Adrenal gland (tissue), 12 donors: ENCODE measurements around the gene HEPACAM. TPM values are rescaled to one million over a fixed set of nuclear protein-coding genes. Genes with fewer than 3 reads are reported as not detected.

ENCODE experiments used
- DNase-seq, 7 donors: peaks; one replicate each; pipeline ENCODE4 v3.0.0-alpha.2; 2019 to 2020
- H3K27ac ChIP-seq, 5 donors: fragments of 200-600 bp; sonication (generic) in 4 of 5; 1 replicate in 3 of 5; 2 replicates in 2 of 5; pipeline versions ENCODE4 v1.5.1 to v1.8.0; 2016 to 2020; ENCODE audit warnings: mild to moderate bottlenecking in 1 of 5
- H3K27me3 ChIP-seq: fragments of 200-600 bp; 2 replicates; pipeline ENCODE4 v1.8.0; 2021
- H3K36me3 ChIP-seq, 2 donors: fragments of 200-600 bp; replicated peaks in 1 of 2; 1 replicate in 1 of 2; 2 replicates in 1 of 2; pipeline versions ENCODE4 v1.5.1 to v1.8.0; 2018 to 2022
- H3K4me1 ChIP-seq, 2 donors: fragments of 200-600 bp; replicated peaks in 1 of 2; 1 replicate in 1 of 2; 2 replicates in 1 of 2; pipeline versions ENCODE4 v1.5.1 to v1.8.0; 2018 to 2021
- H3K4me3 ChIP-seq, 4 donors: fragments of 200-600 bp; sonication (generic) in 3 of 4; one replicate each; pipeline ENCODE4 v1.5.1; 2016 to 2018
- H3K9me3 ChIP-seq, 3 donors: fragments of 200-600 bp; sonication (generic) in 1 of 3; replicated peaks in 1 of 3; 1 replicate in 2 of 3; 2 replicates in 1 of 3; pipeline versions ENCODE4 v1.5.1 to v1.8.0; 2016 to 2021
- CTCF ChIP-seq, 6 experiments: fragments of 450-650 bp in 4 of 6; fragments of 200-600 bp in 2 of 6; sonication (generic) in 1 of 6; IDR thresholded peaks; 1 replicate in 5 of 6; 2 replicates in 1 of 6; pipeline versions ENCODE4 v1.5.1 to v1.8.0; 2016 to 2021; ENCODE audit warnings: antibody characterized with exemption in 6 of 6, mild to moderate bottlenecking in 2 of 6, moderate library complexity in 1 of 6
- POLR2A ChIP-seq, 2 donors: fragments of 450-650 bp; IDR thresholded peaks; one replicate each; pipeline ENCODE4 v1.6.1; 2017; ENCODE audit warnings: antibody characterized with exemption in 2 of 2, mild to moderate bottlenecking in 2 of 2, moderate library complexity in 1 of 2
- WGBS, 4 donors: extraction: QIAGEN DNeasy Blood & Tissue Kit in 2 of 4; methylation state at CpG; one replicate each; pipeline versions ENCODE4 v1.1.5 to v1.1.7; 2013 to 2017; 5-methylcytosine and 5-hydroxymethylcytosine counted together
- intact Hi-C, 2 donors: fragments of 100-400 bp; cut with DNase I; formaldehyde crosslinking; loops; one replicate each; pipeline versions ENCODE4 v1.14.1 to v1.15.0; 2022 to 2023
- polyA plus RNA-seq, 3 donors: library from polyadenylated mRNA; stranded (reverse); fragments of 200-250 nt in 2 of 3; fragments of 350-450 nt in 1 of 3; fragmentation: Illumina TruSeq in 1 of 3; extraction: RNeasy Lipid Tissue Mini Kit (QIAGEN cat#74804) in 1 of 3; gene quantifications; one replicate each; pipeline ENCODE4 v1.2.3, GENCODE V29; 2013 to 2014
- total RNA-seq, 9 donors: library from RNA; depleted of rRNA in 4 of 9; stranded (reverse); fragments of >200 nt in 4 of 9; fragments of 120-200 nt in 1 of 9; fragmentation: NEBNext Ultra II Directional in 1 of 9; extraction: Animal tissue kit (Norgen Biotek cat#: 25700) in 1 of 9; gene quantifications; one replicate each; pipeline versions ENCODE4 v1.1.0 to v1.2.4, GENCODE V29; 2013 to 2023
- donor health status: healthy with polysubstance abuse.
- donor health status: Bipolar disorder and iron deficiency.
- donor health status: DM: yes; HTN: yes; CAD: no.
- donor health status: DM: no; HTN: no; CAD: no.
- donor health status: DM: no; HTN: no; CAD: no.
- donor health status: DM: yes; HTN: yes; CAD: no.

HEPACAM gene
- total and polyA plus RNA-seq, 12 donors: 0.06 to 2.3 (median 0.24) TPM; not detected in 3

DNA sequence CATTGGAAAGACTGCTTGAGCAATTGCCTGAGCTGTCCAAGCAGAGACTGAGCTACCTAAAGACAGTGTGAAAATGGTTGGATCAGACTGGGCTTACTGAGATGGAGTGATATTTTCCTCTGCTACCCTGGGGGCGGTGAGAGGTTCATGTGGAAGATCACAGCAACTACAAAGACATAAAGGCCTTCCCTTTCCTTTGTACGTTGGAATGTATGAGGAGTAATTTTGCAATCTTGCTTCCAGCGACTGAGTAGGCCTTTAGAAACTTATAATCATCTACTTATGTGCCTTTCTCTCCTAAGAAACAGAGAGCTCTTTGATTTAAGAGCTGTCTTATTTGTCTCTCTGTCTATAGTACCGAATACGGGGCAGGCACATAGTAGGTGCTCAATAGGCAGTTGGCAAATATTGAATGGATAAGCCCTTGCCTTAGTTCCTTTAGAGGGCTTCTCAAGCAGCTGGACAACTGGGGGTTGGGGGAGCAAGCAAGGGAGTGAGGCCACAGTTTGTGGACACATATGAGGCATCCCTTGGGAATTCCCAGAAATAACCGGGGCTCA is 2.4 kb upstream of the HEPACAM start:
- intact Hi-C loops: no loop called here
- TF ChIP-seq POLR2A (IDR thresholded peaks at IDR 0.05) (no peak), CTCF (IDR thresholded peaks at IDR 0.05) (no peak)
- WGBS, 4 donors: 69 to 76% (median 75%) methylated on average over 6 of the region's 6 CpGs

DNA sequence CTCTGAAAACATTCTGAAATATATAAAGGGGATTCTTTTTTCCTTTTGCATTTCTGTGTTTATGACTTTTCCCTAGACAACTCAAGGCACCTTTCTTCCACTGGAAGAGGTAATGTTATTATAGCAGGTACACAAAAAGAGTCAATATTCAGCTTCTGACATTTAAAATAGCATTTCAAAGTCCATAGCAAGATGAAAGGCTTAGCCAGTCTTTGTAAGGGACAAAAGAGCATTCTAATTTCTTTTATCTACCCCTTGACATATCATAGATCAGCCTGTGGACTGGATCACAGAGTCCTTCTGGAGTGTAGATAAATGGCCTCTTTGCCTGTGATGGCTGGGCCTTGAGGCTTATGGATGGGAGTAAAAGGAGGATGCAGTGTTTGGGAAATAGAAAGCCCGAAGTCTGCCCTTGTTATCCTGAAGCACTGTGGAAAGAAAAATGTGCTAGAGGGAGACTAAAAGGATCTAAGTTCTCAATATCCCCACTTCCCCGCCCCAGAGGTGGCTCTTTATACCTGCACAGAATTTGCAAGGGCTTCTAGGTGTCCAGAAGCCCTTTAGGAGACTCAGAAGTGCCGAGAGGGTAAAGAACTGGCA is 1.6 kb upstream of the HEPACAM start:
- H3K4me1 ChIP-seq: no peaks in the 10 kb centered on the region
- H3K4me3 ChIP-seq: no peak overlapping the region
- no peaks in the 10 kb centered on the region for H3K27me3 ChIP-seq
- no peak overlapping the region for H3K27ac ChIP-seq
- 66 to 90% (median 75%) methylated on average over 3 of the region's 3 CpGs for WGBS, 4 donors
- intact Hi-C loops: no loop called here
- no peaks in the 10 kb centered on the region for H3K36me3 ChIP-seq
- no peak for DNase-seq
- TF ChIP-seq CTCF (IDR thresholded peaks at IDR 0.05): no peak
- no peak for TF ChIP-seq POLR2A (IDR thresholded peaks at IDR 0.05)
- H3K9me3 ChIP-seq: no peaks in the 10 kb centered on the region

More for the DNA sequence above, 2.4 kb upstream of the HEPACAM start:
- Histone ChIP-seq H3K9me3 (no peaks in the 10 kb centered on the region), H3K36me3 (no peaks in the 10 kb centered on the region), H3K4me3 (no peak overlapping the region), H3K27me3 (no peaks in the 10 kb centered on the region), H3K27ac (no peak overlapping the region), H3K4me1 (no peaks in the 10 kb centered on the region)
- DNase-seq: no peak

GRCh38 chr11:124934862-124935547 is 842 bp downstream of the HEPACAM start:
- no peaks in the 10 kb centered on the region for H3K27me3 ChIP-seq
- no peak overlapping the region for H3K4me3 ChIP-seq
- H3K36me3 ChIP-seq: no peaks in the 10 kb centered on the region
- intact Hi-C loops: no loop called here
- TF ChIP-seq POLR2A (IDR thresholded peaks at IDR 0.05) (no peak), CTCF (IDR thresholded peaks at IDR 0.05) (no peak)
- 57 to 79% (median 70%) methylated on average over 4 of the region's 4 CpGs for WGBS, 4 donors
- H3K4me1 ChIP-seq: no peaks in the 10 kb centered on the region
- DNase-seq: no peak
- H3K9me3 ChIP-seq: no peaks in the 10 kb centered on the region
- H3K27ac ChIP-seq: no peak overlapping the region

- no peaks in the 10 kb centered on the region for H3K4me1 ChIP-seq
- TF ChIP-seq CTCF (IDR thresholded peaks at IDR 0.05) (no peak), POLR2A (IDR thresholded peaks at IDR 0.05) (no peak)
- WGBS, 4 donors: 52 to 76% (median 66%) methylated on average over 3 of the region's 3 CpGs
- H3K27ac ChIP-seq: no peak overlapping the region
- H3K27me3 ChIP-seq: no peaks in the 10 kb centered on the region
- intact Hi-C loops: no loop called here
- H3K36me3 ChIP-seq: no peaks in the 10 kb centered on the region
- H3K9me3 ChIP-seq: no peaks in the 10 kb centered on the region
- H3K4me3 ChIP-seq: no peak overlapping the region
- no peak for DNase-seq
These were observed 5.0 kb downstream of the HEPACAM start for GRCh38 chr11:124930799-124931198.
